ENCODE results near the gene LINGO4. TPM values are rescaled to one million over a fixed set of nuclear protein-coding genes. Genes with fewer than 3 reads are reported as not detected.

LINGO4 gene
- total and polyA plus RNA-seq, 8 donors = 0.06 to 0.63 (median 0.12) TPM; not detected in 2

DNA sequence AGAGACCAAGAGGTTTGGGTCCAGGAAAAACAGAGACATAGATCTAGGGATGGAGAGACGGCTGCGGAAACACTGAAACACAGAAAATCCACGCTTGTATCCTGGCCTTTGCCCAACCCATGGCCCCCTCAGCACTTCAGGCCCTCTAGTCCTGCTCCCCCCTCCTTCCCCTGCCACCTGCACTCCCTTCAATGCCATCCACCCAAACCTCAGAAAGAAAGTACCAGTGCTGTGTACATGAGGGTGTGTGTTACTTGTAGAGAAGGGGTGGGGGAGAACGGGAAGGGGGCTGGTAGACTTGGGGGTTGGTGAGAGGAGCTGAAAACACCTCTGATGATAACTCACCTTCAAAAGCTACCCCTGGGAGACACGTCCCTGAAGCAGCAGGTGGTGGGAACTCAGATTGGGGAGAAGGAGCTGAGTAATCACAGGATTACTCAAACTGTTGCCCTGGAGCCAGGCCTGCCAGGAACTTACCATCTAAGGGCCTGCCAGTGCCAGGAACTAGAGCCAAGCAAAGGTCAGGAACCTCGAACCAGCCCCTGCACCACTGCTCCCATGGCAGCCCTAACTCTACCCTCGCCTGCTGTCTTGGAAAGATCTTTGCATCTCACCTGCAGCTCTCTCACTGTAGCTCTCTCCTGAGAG lies 14.9 kb upstream of the LINGO4 start:
- no peak for DNase-seq
- TF ChIP-seq, protein P1, sequence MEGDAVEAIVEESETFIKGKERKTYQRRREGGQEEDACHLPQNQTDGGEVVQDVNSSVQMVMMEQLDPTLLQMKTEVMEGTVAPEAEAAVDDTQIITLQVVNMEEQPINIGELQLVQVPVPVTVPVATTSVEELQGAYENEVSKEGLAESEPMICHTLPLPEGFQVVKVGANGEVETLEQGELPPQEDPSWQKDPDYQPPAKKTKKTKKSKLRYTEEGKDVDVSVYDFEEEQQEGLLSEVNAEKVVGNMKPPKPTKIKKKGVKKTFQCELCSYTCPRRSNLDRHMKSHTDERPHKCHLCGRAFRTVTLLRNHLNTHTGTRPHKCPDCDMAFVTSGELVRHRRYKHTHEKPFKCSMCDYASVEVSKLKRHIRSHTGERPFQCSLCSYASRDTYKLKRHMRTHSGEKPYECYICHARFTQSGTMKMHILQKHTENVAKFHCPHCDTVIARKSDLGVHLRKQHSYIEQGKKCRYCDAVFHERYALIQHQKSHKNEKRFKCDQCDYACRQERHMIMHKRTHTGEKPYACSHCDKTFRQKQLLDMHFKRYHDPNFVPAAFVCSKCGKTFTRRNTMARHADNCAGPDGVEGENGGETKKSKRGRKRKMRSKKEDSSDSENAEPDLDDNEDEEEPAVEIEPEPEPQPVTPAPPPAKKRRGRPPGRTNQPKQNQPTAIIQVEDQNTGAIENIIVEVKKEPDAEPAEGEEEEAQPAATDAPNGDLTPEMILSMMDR (IDR thresholded peaks at IDR 0.05) = no peak

DNA sequence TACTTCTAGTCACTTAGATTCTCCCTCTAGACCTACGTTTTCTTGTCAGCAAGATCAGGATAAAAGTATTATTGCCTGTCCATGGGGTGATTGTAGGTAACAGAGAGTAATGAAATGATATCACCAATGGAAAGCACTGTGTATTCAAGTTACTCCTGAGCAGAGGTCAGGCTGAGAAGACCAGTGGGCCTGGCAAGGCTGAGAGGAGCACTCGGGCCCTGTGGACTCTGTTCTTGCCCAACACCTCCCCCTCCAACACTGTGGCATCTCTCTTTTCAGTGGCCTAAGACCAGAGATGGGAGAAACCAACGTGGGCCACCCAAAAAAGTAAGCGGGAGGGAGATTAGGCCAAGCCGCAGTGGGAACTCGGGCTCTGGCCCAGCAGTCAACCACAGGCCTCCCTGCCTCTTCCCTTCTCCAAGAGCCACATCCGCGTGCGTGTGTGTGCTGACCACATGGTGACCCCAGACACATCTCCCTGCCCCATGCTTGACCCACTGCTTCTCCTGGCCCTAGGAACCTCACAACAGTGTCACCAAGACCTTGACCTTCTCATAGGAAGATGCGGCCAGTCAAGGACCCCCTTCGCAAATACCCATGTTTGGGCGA lies 14.1 kb upstream of the LINGO4 start:
- Histone ChIP-seq H3K4me3 (no peak overlapping the region), H3K9me3 (no peaks in the 10 kb centered on the region), H3K4me1 (peaks cover 0 to 8% of the 10 kb centered on the region in 2 donors), H3K36me3 (no peaks in the 10 kb centered on the region), H3K27ac (no peak overlapping the region), H3K27me3 (no peaks in the 10 kb centered on the region)
- DNase-seq = no peak
- TF ChIP-seq, protein P1 (IDR thresholded peaks at IDR 0.05) = no peak
- intact Hi-C loops (cut with DNase I) = no loop called here
- no peak for ATAC-seq

More for the DNA sequence above, 14.9 kb upstream of the LINGO4 start:
- Histone ChIP-seq H3K27ac (no peak overlapping the region), H3K27me3 (no peaks in the 10 kb centered on the region), H3K4me3 (no peak overlapping the region), H3K4me1 (peaks cover 0 to 8% of the 10 kb centered on the region in 2 donors), H3K9me3 (no peaks in the 10 kb centered on the region), H3K36me3 (no peaks in the 10 kb centered on the region)
- peak; percentile 31 for ATAC-seq
- intact Hi-C loops (cut with DNase I) = no loop called here

DNA sequence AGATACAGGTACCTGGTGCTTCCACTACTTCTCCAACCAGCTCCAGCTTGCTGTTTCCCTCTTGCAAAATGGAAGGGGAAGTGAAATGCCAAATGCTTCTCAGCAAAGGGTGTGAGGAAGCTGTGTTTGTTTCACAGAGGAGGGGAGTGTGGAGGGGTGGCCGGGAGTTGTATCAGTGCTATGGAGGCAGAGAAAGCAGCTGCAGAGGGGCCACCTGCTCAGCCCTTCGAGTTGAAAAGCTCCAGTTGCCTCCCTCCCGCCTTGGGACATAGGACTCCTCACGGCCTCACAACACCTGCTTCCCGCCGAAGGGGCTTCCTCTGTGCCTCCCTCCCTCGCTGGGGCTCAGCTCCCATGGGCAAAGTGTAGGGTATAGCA lies 12.1 kb upstream of the LINGO4 start:
- intact Hi-C loops (cut with DNase I) = no loop called here
- H3K27ac ChIP-seq = no peak overlapping the region
- ATAC-seq (no peak), DNase-seq (no peak)
- H3K36me3 ChIP-seq = no peaks in the 10 kb centered on the region
- no peaks in the 10 kb centered on the region for H3K27me3 ChIP-seq
- peaks cover 0 to 8% of the 10 kb centered on the region in 2 donors for H3K4me1 ChIP-seq
- H3K4me3 ChIP-seq = no peak overlapping the region
- H3K9me3 ChIP-seq = no peaks in the 10 kb centered on the region
- TF ChIP-seq, protein P1 (IDR thresholded peaks at IDR 0.05) = no peak

DNA sequence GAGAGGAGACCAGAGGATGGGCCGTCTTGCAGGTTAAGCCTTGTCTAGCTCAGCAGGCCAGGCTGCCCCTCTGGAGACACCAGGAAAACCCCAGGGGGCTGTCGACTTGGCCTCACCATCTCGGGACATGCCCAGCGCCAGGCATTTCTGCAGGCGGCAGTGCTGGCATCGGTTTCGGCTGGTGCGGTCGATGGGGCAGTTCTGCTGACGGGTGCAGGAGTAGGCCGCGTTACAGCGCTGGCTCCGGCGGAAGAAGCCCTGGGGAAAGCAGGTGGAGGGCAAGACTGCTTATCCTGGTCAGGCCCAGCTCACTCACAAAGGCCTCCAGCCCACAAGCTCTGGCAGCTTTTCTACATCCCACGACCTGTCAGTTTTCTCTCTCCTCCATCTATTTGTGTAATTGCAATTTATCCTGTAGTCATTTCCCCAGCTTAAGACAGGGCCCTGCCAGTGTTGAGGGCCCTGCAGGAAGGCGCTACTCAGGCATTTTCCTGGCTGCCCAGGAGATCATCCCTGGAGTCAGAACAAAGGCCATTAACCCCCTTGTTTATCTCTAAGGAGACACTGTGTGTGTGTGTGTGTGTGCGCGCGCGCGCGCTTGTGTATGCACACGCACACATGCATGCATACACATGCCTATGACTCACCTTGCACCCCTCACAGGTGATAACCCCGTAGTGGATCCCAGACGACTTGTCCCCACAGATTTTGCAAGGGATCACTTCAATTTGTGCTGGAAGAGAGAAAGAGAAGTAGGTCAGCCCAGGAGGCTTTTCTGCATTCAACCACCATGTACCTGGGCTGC lies 11.5 kb upstream of the LINGO4 start:
- Histone ChIP-seq H3K4me1 (peaks cover 0 to 8% of the 10 kb centered on the region in 2 donors), H3K9me3 (no peaks in the 10 kb centered on the region), H3K27me3 (no peaks in the 10 kb centered on the region), H3K27ac (no peak overlapping the region), H3K4me3 (no peak overlapping the region), H3K36me3 (no peaks in the 10 kb centered on the region)
- intact Hi-C loops (cut with DNase I) = no loop called here
- ATAC-seq (no peak), DNase-seq (no peak)
- TF ChIP-seq, protein P1 (IDR thresholded peaks at IDR 0.05) = no peak

DNA sequence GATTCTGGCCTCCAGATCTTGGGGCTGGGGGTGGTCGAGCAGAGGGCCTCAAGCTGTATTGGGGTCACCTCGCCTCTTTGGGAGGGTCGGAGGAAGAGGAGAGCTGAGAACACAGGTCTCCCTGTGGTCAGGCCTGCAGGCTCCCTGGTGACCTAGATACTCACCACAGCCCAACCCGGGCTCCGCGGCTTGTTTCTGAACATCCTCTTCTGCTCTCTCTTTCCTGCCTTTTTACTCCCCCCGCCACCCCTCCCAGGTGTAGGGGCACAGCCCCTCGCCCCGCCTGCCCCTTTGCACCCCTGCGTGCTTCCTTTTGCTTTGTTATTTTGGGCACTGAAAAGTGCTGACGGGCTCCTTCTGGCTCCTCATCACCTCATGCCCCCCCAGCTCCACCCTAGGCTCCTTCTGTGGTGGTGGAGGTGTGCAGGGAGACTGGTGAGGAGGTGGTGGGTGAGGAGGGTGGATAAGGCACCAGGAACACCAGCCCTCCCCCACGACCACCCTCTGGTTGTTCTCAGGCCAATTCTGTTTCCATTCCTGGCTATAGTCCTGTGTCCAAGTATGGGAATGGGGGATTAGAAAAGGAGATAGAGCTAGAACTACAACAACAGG lies 10.6 kb upstream of the LINGO4 start:
- H3K4me3 ChIP-seq = no peak overlapping the region
- no peaks in the 10 kb centered on the region for H3K36me3 ChIP-seq
- H3K9me3 ChIP-seq = no peaks in the 10 kb centered on the region
- no peak overlapping the region for H3K27ac ChIP-seq
- no peaks in the 10 kb centered on the region for H3K27me3 ChIP-seq
- TF ChIP-seq, protein P1 (IDR thresholded peaks at IDR 0.05) = no peak
- no peak for DNase-seq
- H3K4me1 ChIP-seq = peaks cover 0 to 8% of the 10 kb centered on the region in 2 donors
- no peak for ATAC-seq
- intact Hi-C loops (cut with DNase I) = no loop called here
